Epithelial cell of umbilical artery (primary cell): Measurements from ENCODE around the gene B3GNT4. TPM values are rescaled to one million over a fixed set of nuclear protein-coding genes. Genes with fewer than 3 reads are reported as not detected.

Experiments used
- total RNA-seq: library from RNA; depleted of rRNA; stranded (reverse); fragments of >200 nt; gene quantifications from 2 replicates; pipeline ENCODE4 v1.2.3, GENCODE V29; 2014

The B3GNT4 gene
- under 0.01 TPM in 1 of 2 replicates, not detected in the other for total RNA-seq

DNA sequence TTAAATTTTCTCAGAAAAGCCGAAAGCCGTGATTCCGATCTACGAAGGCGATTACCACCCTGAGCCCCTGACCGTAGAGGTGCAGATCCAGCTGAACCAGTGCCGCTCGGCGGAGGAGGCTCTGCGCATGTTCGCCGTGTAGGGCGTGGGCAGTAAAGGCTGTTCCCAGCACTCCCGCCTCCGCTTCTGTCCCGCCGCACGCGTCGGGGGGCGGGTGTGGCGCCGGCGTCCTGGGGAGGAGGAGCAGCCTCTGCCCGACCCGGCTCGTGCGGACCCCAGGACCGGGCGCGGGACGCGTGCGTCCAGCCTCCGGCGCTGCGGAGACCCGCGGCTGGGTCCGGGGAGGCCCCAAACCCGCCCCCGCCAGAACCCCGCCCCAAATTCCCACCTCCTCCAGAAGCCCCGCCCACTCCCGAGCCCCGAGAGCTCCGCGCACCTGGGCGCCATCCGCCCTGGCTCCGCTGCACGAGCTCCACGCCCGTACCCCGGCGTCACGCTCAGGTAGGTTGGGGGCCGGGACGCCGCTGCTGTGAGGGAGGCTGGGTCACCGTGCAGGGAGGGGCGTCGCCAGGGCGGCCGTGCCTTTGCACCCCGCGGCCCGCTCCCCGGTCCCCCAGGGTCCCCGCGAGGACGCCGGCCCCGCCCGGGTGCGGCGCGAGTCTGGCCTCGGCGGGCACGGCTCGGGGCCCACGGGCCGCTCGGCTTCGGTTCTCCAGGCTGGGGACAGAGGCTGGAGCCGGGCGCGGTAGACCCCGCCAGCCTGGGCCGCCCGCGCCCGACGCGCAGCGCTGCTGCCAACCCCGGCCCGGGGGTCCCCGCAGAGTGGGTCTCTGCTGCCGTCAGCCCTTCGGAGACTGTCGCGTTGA is at the start of gene B3GNT4:
Gene B3GNT4 (plus strand): TSS at position 409 of the 866 bp plus-strand sequence. CDS start 910 bp downstream, outside the sequence.

GRCh38 chr12:122174155-122174845 is 29.2 kb upstream of the B3GNT4 start, which contains the start of gene IL31:
IL31 (minus strand) TSS chr12:122174221; CDS start chr12:122174172, 49 bp downstream.

GRCh38 chr12:122182887-122183587 is 20.5 kb upstream of the B3GNT4 start, which contains the start of gene LRRC43:
LRRC43 (plus strand) TSS chr12:122183123; CDS start chr12:122183145, 22 bp downstream.

DNA sequence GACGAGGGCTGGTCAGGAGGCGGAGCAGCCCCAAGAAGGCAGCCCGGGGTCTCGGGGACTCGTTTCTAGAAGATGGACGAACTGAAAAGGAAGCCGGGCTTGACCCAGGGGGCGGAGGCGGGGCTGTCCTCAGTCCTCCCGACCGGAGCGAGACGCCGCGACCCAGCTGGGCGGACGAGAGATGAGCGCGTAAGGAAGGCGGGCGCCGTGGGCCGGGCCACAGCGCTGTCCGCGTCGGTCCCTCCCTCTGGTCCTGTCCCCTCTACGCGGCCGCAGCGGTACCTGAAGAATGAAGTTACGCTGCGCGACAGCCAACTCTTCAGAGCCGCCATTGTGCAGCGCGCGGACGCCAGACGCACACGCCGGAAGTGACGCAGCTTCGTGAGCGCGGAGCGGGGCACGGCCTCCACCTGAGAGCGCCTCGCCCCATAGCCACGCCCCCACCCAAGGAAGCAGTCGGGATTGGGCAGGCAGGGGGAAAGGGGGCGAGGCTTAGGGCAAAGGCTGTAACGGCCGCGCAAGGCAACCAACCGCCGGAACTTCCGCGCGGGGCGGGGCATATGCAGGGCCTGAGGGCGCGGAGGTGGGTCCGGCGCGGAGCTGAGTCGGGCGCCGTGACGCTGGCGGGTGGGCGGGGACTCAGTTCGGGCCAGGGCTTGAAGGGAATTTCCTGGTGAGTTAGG is 22.3 kb downstream of the B3GNT4 start, which contains the start of gene DIABLO:
Gene DIABLO (minus strand): TSS at position 370 of the 683 bp plus-strand sequence. CDS start 38 bp downstream, at position 332.

Other genes with a start within 250 kb of the B3GNT4 start
- 5.5 and 10.2 TPM in 2 replicates for gene BCL7A, start 181.8 kb upstream of the B3GNT4 start, total RNA-seq
- 10.7 and 10.9 TPM in 2 replicates for gene MLXIP, start 125.0 kb upstream of the B3GNT4 start, total RNA-seq
- not detected in 2 replicates for gene IL31, start 29.5 kb upstream of the B3GNT4 start, total RNA-seq
- 1.2 and 1.6 TPM in 2 replicates for gene LRRC43, start 20.6 kb upstream of the B3GNT4 start, total RNA-seq
- gene DIABLO, start 22.3 kb downstream of the B3GNT4 start, total RNA-seq = 59.6 and 79.3 TPM in 2 replicates
- gene VPS33A, start 62.8 kb downstream of the B3GNT4 start, total RNA-seq = 16.2 and 24.8 TPM in 2 replicates
- 37.4 and 41.2 TPM in 2 replicates for gene CLIP1, start 219.0 kb downstream of the B3GNT4 start, total RNA-seq